Activated T-cell treated with anti-CD3 and anti-CD28 coated beads for 48 hours (primary cell): ENCODE data around the gene PDZD2.
"Not testable (repeated sequence)": the region's sequence is repeated elsewhere in the genome, so short reads cannot be mapped to it uniquely, and the experiment has no call there.

Experiments used
- DNase-seq: peaks from one replicate; pipeline ENCODE4 v3.0.0-alpha.2; 2020; ENCODE audit warnings: low read depth

PDZD2 gene

DNA sequence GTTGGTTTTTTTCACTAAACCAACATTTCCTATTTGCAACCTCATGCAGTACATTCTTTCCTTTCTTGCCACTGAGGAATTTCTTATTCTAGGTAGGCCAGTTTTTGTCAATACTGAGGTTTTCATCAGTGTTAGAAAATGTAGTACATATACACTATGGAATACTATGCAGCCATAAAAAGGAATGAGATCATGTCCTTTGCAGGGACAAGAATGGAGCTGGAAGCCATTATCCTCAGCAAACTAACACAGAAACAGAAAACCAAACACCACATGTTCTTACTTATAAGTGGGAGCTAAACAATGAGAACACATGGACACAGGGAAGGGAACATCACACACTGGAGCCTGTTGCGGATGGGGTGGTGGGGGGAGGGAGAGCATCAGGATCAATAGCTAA lies 441.6 kb downstream of the PDZD2 start:
- not testable (repeated sequence) for DNase-seq

DNA sequence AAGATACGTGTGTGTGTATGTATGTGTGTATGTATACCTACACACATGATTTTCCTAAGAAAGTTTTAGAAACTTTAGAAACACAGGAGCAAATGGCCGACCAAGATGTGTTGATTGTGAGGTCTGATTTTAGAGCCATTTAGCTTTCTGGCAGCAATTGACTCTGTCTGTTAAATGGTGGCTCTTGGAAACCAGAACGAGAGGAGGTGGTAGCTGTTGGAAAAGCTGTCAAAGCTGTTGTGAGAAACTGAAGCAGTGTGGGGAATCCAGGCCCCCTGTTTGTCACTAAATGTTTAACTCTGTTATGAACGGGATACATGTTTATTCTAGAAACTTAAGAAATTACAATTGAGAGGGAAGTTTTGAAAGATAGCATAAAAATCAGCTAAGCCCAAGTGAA lies 443.8 kb downstream of the PDZD2 start:
- DNase-seq, result no peak

DNA sequence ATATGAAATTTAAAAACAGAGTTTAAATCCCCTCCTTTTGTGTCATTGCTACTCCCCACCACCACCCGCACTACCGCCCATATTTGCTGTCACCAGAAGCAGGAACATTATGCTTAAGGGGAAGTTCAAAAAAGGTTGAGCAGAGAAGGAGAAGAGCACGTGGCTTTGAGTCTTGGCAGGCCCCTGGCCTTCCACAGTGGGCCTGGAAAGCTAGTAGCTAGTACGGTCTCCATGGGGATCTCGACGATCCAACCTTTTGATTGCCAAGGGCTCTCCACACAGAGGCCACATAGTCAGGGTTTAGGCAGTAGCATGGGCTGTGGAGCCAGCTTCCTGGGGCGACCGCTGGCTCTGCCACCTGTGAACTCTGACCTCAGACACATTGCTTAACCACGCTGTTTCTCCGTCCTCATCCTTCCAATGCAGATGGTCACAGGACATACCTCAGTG lies 445.1 kb downstream of the PDZD2 start:
- DNase-seq, result no peak

DNA sequence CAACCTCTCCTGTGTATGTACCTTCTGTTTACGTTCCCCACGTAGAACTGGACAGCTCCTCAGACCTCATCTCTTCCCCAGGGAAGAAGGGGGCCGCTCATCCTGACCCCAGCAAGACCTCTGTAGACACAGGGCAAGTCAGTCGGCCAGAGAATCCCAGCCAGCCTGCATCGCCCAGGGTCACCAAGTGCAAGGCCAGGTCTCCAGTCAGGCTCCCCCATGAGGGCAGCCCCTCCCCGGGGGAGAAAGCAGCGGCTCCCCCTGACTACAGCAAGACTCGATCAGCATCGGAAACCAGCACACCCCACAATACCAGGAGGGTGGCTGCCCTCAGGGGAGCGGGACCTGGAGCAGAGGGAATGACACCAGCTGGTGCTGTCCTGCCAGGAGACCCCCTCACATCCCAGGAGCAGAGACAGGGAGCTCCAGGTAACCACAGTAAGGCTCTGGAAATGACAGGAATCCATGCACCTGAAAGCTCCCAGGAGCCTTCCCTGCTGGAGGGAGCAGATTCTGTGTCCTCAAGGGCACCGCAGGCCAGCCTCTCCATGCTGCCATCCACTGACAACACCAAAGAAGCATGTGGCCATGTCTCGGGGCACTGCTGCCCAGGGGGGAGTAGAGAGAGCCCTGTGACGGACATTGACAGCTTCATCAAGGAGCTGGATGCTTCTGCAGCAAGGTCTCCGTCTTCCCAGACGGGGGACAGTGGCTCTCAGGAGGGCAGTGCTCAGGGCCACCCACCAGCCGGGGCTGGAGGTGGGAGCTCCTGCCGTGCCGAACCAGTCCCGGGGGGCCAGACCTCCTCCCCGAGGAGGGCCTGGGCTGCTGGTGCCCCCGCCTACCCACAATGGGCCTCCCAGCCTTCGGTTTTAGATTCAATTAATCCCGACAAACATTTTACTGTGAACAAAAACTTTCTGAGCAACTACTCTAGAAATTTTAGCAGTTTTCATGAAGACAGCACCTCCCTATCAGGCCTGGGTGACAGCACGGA lies 448.5 kb downstream of the PDZD2 start:
- no peak for DNase-seq

DNA sequence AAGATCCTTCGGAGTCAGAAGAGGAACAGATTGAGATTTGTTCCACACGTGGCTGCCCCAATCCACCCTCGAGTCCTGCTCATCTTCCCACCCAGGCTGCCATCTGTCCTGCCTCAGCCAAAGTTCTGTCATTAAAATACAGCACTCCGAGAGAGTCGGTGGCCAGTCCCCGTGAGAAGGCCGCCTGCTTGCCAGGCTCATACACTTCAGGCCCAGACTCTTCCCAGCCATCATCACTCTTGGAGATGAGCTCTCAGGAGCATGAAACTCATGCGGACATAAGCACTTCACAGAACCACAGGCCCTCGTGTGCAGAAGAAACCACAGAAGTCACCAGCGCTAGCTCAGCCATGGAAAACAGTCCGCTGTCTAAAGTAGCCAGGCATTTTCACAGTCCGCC lies 449.3 kb downstream of the PDZD2 start:
- no peak for DNase-seq

DNA sequence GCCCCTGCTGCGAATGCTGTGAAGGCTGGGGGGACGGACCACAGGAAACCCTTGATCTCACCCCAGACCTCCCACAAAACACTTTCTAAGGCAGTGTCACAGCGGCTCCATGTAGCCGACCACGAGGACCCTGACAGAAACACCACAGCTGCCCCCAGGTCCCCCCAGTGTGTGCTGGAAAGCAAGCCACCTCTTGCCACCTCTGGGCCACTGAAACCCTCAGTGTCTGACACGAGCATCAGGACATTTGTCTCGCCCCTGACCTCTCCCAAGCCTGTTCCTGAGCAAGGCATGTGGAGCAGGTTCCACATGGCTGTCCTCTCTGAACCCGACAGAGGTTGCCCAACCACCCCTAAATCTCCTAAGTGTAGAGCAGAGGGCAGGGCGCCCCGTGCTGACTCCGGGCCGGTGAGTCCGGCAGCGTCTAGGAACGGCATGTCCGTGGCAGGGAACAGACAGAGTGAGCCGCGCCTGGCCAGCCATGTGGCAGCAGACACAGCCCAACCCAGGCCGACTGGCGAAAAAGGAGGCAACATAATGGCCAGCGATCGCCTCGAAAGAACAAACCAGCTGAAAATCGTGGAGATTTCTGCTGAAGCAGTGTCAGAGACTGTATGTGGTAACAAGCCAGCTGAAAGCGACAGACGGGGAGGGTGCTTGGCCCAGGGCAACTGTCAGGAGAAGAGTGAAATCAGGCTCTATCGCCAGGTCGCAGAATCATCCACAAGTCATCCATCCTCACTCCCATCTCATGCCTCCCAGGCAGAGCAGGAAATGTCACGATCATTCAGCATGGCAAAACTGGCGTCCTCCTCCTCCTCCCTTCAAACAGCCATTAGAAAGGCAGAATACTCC lies 450.4 kb downstream of the PDZD2 start:
- no peak for DNase-seq

DNA sequence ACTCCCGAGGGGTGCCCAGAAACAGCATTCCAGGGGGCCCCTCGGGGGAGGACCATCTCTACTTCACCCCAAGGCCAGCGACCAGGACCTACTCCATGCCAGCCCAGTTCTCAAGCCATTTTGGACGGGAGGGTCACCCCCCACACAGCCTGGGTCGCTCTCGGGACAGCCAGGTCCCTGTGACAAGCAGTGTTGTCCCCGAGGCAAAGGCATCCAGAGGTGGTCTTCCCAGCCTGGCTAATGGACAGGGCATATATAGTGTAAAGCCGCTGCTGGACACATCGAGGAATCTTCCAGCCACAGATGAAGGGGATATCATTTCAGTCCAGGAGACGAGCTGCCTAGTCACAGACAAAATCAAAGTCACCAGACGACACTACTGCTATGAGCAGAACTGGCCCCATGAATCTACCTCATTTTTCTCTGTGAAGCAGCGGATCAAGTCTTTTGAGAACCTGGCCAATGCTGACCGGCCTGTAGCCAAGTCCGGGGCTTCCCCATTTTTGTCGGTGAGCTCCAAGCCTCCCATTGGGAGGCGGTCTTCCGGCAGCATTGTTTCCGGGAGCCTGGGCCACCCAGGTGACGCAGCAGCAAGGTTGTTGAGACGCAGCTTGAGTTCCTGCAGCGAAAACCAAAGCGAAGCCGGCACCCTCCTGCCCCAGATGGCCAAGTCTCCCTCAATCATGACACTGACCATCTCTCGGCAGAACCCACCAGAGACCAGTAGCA lies 451.3 kb downstream of the PDZD2 start:
- no peak for DNase-seq

DNA sequence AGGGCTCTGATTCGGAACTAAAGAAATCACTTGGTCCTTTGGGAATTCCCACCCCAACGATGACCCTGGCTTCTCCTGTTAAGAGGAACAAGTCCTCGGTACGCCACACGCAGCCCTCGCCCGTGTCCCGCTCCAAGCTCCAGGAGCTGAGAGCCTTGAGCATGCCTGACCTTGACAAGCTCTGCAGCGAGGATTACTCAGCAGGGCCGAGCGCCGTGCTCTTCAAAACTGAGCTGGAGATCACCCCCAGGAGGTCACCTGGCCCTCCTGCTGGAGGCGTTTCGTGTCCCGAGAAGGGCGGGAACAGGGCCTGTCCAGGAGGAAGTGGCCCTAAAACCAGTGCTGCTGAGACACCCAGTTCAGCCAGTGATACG lies 451.8 kb downstream of the PDZD2 start:
- no peak for DNase-seq

DNA sequence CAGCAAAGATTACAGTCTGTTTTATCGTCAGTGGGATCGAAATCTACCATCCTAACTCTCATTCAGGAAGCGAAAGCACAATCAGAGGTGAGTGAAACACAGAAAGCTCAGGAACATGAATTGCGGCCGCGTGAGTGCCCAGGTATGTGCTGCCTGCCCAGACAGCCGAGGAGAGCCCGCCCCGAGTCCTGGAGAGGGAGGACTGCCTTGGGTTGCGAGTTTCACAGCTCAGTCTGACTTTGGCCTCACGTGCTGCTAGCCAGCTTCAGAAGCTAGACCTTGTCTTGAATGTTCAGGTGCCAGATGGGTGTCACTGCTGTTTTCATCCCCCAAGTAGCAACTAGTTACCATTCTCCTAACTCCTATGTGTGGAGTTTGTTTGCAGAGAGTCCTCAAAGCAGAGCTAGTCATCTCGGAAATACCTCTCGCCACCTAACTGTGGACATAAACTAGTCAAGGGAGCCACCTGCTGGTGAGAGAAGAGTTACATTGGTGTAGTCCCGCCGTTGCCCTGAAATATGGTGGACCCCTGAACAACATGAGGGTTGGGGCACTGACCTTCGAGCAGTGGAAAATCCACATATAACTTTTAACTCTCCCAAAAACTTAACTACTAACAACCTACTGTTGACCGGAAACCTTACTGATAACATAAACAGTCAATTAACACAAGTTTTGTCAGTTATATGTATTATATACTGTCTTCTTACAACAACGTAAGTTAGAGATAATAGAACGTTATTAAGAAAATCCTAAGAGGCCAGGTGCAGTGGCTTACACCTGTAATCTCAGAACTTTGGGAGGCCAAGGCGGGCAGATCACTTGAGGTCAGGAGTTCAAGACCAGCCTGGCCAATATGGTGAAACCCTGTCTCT lies 454.2 kb downstream of the PDZD2 start:
- peak; percentile 40 for DNase-seq

DNA sequence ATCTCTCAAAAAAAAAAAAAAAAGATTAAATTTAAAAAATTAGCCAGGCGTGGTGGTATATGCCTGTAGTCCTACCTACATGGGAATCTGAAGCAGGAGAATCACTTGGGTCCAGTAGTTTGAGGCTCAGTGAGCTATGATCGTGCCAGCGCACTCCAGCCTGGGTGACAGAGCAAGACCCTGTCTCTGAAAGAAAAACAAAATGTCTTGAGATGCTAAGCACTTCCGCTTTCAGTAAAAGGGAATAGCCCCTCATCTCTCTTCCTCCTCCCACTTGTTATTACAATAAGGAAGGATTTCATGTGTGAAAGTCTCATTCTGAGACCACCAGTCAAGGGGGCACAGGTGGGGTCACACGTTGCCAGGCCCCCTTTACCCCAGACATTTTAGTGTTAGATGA lies 455.8 kb downstream of the PDZD2 start:
- no peak for DNase-seq

DNA sequence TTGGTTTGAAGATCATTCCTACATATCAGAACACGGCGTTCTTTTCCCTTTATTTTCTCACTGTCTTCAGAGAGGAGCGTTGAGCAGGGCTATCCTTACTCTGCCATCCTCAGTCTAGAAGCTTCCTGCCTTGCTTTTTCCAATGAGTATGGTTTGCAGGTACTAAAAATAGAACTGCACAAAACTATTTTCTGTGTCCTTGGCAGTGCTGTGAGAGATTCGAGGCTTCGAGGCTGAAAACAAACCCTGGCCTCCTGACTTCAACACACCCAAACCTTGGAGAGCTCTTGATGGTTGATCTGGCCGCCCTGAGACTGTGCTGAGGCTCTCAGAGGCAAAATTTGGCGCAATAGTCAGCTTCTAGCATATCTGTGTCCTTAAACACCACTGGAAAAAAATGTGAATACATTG lies 456.3 kb downstream of the PDZD2 start:
- DNase-seq, result no peak

DNA sequence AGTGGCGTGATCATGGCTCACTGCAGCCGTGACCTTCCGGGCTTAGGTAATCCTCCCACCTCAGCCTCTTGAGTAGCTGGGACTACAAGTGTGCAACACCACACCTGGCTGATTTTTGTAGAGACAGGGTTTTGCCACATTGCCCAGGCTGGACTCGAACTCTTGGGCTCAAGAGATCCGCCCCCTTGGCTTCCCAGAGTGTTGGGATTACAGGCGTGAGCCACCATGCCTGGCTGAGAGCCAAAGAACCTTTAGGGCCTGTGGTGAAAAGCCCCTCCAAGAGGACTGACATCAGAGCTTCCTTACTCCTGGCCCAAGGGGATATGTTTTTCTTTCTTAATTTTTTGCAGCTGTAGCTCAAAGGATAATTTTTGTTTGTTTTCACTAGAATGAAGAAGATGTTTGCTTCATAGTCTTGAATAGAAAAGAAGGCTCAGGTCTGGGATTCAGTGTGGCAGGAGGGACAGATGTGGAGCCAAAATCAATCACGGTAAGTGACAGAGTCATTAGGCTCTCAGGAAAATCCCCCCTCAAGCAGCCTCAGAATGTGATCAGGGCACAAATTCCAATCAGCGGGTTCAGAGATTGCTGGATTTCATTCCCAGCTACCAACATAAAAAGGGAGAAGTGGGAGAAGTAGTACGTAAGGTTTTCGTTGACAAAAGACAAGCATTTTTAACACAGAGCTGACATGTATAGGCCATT lies 458.1 kb downstream of the PDZD2 start:
- no peak for DNase-seq

DNA sequence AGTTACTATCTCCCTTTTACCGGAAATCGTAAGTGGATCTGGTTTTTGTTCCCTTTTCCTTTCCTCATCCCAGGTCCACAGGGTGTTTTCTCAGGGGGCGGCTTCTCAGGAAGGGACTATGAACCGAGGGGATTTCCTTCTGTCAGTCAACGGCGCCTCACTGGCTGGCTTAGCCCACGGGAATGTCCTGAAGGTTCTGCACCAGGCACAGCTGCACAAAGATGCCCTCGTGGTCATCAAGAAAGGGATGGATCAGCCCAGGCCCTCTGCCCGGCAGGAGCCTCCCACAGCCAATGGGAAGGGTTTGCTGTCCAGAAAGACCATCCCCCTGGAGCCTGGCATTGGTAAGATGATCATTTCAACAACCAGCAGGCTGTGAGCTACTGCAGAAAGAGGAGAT lies 459.4 kb downstream of the PDZD2 start:
- DNase-seq, result no peak

DNA sequence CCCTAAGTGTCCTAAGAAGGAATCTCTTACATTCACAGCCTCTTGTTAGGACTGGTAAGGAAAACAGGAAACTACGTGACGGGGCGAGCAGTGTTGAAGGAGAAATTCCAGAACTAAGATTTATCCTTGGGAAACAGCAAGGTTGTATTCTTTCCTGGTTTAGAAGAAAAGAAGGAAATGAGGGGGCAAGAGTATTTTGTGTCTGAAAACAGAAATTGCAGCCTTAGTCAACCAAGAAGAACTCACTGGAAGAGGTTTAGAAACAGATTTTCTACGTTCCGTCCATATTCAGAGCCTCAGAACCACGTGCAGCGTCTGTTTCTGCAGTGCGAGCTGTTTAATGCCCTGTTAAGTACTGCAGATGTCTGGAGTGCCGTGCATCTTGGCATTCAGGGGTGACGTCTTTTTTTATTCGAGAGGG lies 460.0 kb downstream of the PDZD2 start:
- DNase-seq, result no peak

DNA sequence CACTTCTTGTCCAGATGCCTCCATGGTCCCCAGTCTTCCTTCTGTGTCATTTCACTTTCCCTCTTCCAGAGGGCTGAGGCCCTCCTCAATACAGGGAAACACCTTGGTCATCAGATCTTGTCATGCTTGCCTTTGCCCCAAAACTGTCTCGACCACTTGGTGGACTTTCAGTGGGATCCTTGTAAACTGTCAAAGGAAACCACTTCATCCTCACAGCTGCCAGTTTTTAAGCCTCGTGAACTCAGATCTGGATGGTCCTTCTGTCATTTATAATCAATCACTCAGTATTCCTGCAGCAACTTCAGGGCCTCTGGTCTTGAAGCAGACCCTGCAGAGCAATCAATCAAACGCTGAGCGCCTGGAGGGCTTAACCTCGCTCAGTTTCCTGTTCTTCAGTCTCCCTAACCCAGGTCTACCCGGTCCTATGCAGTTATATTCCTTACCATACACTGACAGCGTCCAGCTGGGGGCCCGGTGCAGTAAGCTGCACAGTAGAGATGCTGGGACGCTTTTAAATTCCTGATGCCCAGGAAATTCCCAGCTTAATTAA lies 460.6 kb downstream of the PDZD2 start:
- no peak for DNase-seq

DNA sequence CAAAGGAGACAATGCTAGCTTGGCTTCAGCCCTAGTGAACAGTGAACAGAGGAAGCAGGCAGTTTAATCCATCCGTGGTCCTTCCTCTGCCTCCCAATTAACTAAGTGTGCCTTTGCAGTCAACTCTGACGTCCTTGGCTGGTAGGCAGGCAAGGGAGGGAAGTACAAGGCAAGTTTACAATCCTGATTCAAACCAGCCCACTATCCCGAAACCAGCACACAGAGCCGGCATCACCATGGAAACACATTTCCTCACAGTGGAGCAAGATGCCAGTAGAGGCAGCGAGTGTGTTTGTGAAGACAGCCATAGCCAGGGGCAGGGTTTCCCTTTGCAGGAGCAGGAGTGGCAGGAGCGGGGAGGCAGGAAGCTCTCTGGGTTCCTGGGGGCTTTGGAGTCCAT lies 461.3 kb downstream of the PDZD2 start:
- no peak for DNase-seq

DNA sequence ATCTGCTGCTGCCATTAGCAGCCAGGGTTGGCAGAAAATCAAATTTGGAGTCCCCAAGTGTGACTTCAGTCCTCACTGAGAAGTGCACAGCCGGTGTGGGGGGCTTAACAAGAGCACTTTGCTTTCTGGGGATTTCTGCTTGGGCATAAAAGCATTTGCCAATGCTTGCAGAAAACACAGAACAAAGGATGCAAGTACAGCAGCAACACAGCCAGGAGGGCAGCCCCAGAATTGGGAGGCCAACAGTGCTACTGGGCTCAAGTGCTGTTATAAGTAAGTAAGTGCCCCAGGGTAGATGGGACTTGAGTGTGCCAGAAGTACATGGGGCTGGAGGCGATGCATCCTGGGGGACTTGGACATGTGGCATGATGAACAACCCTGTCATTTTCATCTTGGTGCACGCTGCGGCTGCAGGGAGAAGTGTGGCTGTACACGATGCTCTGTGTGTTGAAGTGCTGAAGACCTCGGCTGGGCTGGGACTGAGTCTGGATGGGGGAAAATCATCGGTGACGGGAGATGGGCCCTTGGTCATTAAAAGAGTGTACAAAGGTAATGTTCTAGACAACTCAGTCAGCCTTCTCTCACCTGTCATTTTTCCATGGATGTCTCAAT lies 461.9 kb downstream of the PDZD2 start:
- no peak for DNase-seq

DNA sequence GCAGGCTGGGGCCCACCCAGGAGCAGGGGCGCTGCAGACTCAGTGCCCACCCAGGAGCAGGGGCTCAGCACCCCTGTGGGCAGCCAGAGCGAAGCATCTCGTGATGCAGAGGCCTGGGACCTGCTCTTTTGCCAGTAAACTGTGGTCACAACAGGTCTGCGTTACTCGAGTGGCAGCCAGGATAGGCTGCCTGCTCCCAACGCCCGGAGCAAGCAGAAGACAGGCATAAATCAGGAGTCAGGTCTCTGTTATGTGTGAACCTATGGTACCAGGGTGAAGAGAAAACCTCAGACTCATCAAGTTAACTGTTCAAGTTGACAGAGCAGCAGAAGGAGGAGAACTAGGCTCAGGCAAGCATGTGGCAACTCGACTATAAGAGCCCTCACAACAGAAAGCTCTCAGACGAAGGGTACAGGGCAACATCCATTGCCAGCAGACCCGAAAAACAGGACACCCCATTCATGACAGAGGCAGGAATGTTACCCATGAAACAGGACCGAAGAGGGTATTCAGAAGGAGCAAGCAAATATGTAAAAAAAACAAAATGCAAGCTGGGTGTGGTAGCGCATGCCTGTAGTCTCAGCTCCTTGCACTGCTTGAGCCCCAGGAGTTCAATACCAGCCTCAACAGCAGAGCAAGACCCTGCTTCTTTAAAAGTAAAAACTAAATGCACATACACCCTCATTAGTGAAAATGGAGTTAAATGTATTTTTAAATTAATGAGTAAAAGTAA lies 463.5 kb downstream of the PDZD2 start:
- no peak for DNase-seq

DNA sequence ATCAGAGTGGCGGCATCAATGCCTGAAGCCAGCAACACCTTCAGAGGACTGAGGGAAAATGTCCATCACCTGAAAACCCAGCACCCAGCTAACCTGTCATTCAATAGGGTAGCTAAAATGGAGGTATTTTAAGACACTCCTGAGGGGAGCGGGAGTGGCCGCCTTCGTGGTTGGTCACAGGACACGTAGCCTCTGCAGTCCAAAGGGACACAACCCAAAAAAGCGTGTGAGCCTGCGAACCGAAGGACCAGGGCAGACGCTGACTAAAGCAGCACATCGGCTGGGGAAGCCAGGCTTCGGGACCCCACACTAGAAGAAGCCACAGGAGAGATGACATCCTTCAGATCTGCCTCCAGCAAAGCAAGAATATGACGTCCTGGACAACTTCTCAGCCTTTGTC lies 464.6 kb downstream of the PDZD2 start:
- DNase-seq, result no peak
